Right lobe of liver (tissue), 6 donors: ENCODE data around the gene PDE9A. TPM values are rescaled to one million over a fixed set of nuclear protein-coding genes. Genes with fewer than 3 reads are reported as not detected.

Experiments used
- ATAC-seq, 4 donors: fragments of 200-7000 bp; cut with Tn5 transposase; one replicate each; pipeline ENCODE4 v1.9.1; 2020; ENCODE audit warnings: mild to moderate bottlenecking in 4 of 4, moderate library complexity in 4 of 4
- DNase-seq, 3 donors: peaks; one replicate each; pipeline ENCODE4 v3.0.0-alpha.2; 2020
- H3K27ac ChIP-seq, 3 donors: fragments of 200-600 bp; one replicate each; pipeline ENCODE4 v1.8.0; 2022
- H3K27me3 ChIP-seq, 2 donors: fragments of 200-600 bp; one replicate each; pipeline ENCODE4 v1.8.0; 2022
- H3K36me3 ChIP-seq, 4 donors: fragments of 200-600 bp; sonication (generic) in 1 of 4; one replicate each; pipeline versions ENCODE4 v1.5.1 to v1.8.0; 2017 to 2022; ENCODE audit warnings: control low read depth in 1 of 4
- H3K4me1 ChIP-seq, 4 donors: fragments of 200-600 bp; sonication (generic) in 1 of 4; one replicate each; pipeline versions ENCODE4 v1.5.1 to v1.8.0; 2017 to 2022; ENCODE audit warnings: control low read depth in 1 of 4
- H3K4me3 ChIP-seq, 3 donors: fragments of 200-600 bp; one replicate each; pipeline ENCODE4 v1.8.0; 2022
- H3K9me3 ChIP-seq, 4 donors: fragments of 200-600 bp; sonication (generic) in 1 of 4; one replicate each; pipeline versions ENCODE4 v1.5.1 to v1.8.0; 2017 to 2022; ENCODE audit warnings: control low read depth in 1 of 4
- CTCF ChIP-seq, 4 donors: fragments of 200-600 bp in 3 of 4; fragments of 450-650 bp in 1 of 4; IDR thresholded peaks; one replicate each; pipeline versions ENCODE4 v1.5.1 to v1.8.0; 2016 to 2022; ENCODE audit warnings: antibody characterized with exemption in 4 of 4, mild to moderate bottlenecking in 2 of 4
- POLR2A ChIP-seq: fragments of 450-650 bp; IDR thresholded peaks from one replicate; pipeline ENCODE4 v1.6.1; 2017; ENCODE audit warnings: antibody characterized with exemption, mild to moderate bottlenecking
- WGBS: methylation state at CpG from one replicate; pipeline ENCODE4 v1.1.6; 2018; ENCODE audit warnings: low coverage, low lambda C conversion rate; ENCODE audit not compliant: insufficient coverage; ENCODE audit errors: missing lambda C conversion rate; 5-methylcytosine and 5-hydroxymethylcytosine counted together
- intact Hi-C, 2 donors: fragments of 100-400 bp; cut with DNase I; formaldehyde crosslinking; loops; one replicate each; pipeline versions ENCODE4 v1.11.2 to v1.14.1; 2022
- total RNA-seq, 6 experiments: library from RNA; depleted of rRNA in 2 of 6; stranded (reverse); fragments of >200 nt in 2 of 6; fragmentation: NEBNext Ultra II Directional in 3 of 6; extraction: Animal tissue kit (Norgen Biotek cat#: 25700) in 3 of 6; gene quantifications; one replicate each; pipeline versions ENCODE4 v1.1.0 to v1.2.4, GENCODE V29; 2016 to 2023
- donor health status: DM: no; HTN: yes; CAD: no.
- donor health status: DM: no; HTN: no; CAD: no.
- donor health status: DM: no; HTN: no; CAD: no.
- donor health status: DM: no; HTN: yes; CAD: no.
- donor health status: DM: no; HTN: yes; CAD: no.

PDE9A gene
- total RNA-seq, 6 experiments from 2014 or later: 1.1 to 5.9 (median 3.3) TPM

GRCh38 chr21:42670058-42670880 is 16.8 kb downstream of the PDE9A start:
- intact Hi-C loops: no loop called here
- WGBS: 88% methylated on average over 8 of the region's 8 CpGs
- peaks cover 0 to 14% (median 7%) of the 10 kb centered on the region in 4 donors for H3K4me1 ChIP-seq

GRCh38 chr21:42670884-42671283 is 17.5 kb downstream of the PDE9A start:
- no peak for ATAC-seq
- DNase-seq: no peak
- no peaks in the 10 kb centered on the region for H3K27me3 ChIP-seq
- WGBS: 78% methylated on average over 9 of the region's 9 CpGs
- peaks cover 0 to 14% (median 7%) of the 10 kb centered on the region in 4 donors for H3K4me1 ChIP-seq
- H3K4me3 ChIP-seq: no peak overlapping the region
- H3K36me3 ChIP-seq: no peaks in the 10 kb centered on the region
- no peak overlapping the region for H3K27ac ChIP-seq
- H3K9me3 ChIP-seq: no peaks in the 10 kb centered on the region
- TF ChIP-seq CTCF (IDR thresholded peaks at IDR 0.05) (no peak), POLR2A (no peak)
- intact Hi-C loops: no loop called here

More at GRCh38 chr21:42670058-42670880, 16.8 kb downstream of the PDE9A start:
- no peaks in the 10 kb centered on the region for H3K9me3 ChIP-seq
- no peaks in the 10 kb centered on the region for H3K27me3 ChIP-seq
- no peak for DNase-seq
- H3K36me3 ChIP-seq: no peaks in the 10 kb centered on the region
- H3K4me3 ChIP-seq: no peak overlapping the region
- no peak overlapping the region for H3K27ac ChIP-seq
- no peak for TF ChIP-seq POLR2A
- no peak for TF ChIP-seq CTCF (IDR thresholded peaks at IDR 0.05)
- ATAC-seq: no peak

- no peak for TF ChIP-seq CTCF (IDR thresholded peaks at IDR 0.05)
- no peak for TF ChIP-seq POLR2A
- no peaks in the 10 kb centered on the region for H3K9me3 ChIP-seq
- peaks cover 0 to 14% (median 7%) of the 10 kb centered on the region in 4 donors for H3K4me1 ChIP-seq
- no peak overlapping the region for H3K27ac ChIP-seq
- intact Hi-C loops: no loop called here
- no peaks in the 10 kb centered on the region for H3K36me3 ChIP-seq
- DNase-seq (no peak), ATAC-seq (peak; percentile 31 to 66 (median 45))
- no peaks in the 10 kb centered on the region for H3K27me3 ChIP-seq
- no peak overlapping the region for H3K4me3 ChIP-seq
- WGBS: 36% methylated on average over 10 of the region's 15 CpGs
Measured at GRCh38 chr21:42671778-42672593, 18.6 kb downstream of the PDE9A start.

- Histone ChIP-seq H3K4me1 (peaks cover 0 to 14% (median 7%) of the 10 kb centered on the region in 4 donors), H3K27me3 (no peaks in the 10 kb centered on the region), H3K36me3 (no peaks in the 10 kb centered on the region), H3K9me3 (no peaks in the 10 kb centered on the region), H3K4me3 (no peak overlapping the region), H3K27ac (no peak overlapping the region)
- TF ChIP-seq CTCF (IDR thresholded peaks at IDR 0.05): no peak
- no peak for TF ChIP-seq POLR2A
- peak; percentile 63 to 91 (median 85) for ATAC-seq
- 46% methylated on average over 20 of the region's 24 CpGs for WGBS
- intact Hi-C loops: no loop called here
- peak in 2 of 3 donors; percentile 73 to 76 for DNase-seq
Measured at GRCh38 chr21:42672699-42673458, 19.5 kb downstream of the PDE9A start.
